ENCODE results near the gene SORCS2.

SORCS2 gene

DNA sequence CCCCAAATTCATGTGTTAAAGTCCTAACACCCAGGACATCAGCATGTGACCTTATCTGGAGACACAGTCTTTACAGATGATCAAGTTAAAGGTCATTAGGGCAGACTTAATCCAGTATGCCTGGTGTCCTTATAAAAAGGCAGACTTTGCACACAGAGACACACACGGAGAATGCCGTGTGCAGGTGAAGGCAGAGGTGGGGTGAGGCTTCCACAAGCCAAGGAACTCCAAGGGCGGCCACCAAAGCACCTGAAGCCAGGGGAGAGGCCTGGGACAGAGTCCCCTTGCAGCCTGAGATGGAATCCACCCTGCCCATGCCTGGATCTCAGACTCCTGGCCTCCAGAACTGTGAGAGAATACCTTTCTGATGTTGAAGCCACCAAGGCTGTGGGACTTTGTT lies 26.1 kb upstream of the SORCS2 start:
- no peak overlapping the region for H3K27ac ChIP-seq
- CTCF ChIA-PET, result no interaction called here
- POLR2A ChIA-PET (ENCODE audit: low non-redundant PET), result no interaction called here
- DNase-seq (ENCODE audit: low spot score), result no peak
- TF ChIP-seq, protein P1, sequence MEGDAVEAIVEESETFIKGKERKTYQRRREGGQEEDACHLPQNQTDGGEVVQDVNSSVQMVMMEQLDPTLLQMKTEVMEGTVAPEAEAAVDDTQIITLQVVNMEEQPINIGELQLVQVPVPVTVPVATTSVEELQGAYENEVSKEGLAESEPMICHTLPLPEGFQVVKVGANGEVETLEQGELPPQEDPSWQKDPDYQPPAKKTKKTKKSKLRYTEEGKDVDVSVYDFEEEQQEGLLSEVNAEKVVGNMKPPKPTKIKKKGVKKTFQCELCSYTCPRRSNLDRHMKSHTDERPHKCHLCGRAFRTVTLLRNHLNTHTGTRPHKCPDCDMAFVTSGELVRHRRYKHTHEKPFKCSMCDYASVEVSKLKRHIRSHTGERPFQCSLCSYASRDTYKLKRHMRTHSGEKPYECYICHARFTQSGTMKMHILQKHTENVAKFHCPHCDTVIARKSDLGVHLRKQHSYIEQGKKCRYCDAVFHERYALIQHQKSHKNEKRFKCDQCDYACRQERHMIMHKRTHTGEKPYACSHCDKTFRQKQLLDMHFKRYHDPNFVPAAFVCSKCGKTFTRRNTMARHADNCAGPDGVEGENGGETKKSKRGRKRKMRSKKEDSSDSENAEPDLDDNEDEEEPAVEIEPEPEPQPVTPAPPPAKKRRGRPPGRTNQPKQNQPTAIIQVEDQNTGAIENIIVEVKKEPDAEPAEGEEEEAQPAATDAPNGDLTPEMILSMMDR (conservative IDR thresholded peaks at IDR 0.05; ENCODE audit: low read depth), result no peak

GRCh38 chr4:7166981-7167700 lies 25.2 kb upstream of the SORCS2 start:
- CTCF ChIA-PET, result interaction anchor here (0.6 kb wide), 1 partner anchor 547 kb away, joined by 3 read pairs; no protein-coding TSS in a partner anchor
- H3K27ac ChIP-seq, result peak overlapping the region; percentile 14; the same call in 1 of the 2 replicates
- POLR2A ChIA-PET (ENCODE audit: low non-redundant PET), result no interaction called here
- TF ChIP-seq, protein P1 (conservative IDR thresholded peaks at IDR 0.05; ENCODE audit: low read depth), result no peak
- no peak for DNase-seq (ENCODE audit: low spot score)

DNA sequence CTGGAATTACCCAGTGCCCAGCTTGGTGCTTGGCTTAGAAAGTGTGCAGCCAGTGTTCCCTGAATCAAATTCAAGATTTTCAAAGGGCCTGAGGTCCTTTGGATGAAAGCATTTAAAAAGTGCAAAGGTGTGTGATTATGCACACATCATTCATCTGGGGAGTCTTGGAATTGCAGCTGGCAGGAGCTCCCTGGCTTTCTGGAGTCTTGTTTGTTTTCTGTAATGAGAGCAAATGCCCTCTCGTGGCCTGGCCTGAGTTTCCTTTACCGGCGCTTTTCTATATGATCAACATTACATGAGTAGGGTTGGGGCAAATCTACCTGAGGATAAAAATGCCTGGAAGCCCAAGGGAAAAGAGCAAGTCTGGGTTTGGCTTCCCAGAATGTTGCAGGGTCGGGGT lies 24.6 kb upstream of the SORCS2 start:
- DNase-seq (ENCODE audit: low spot score), result no peak
- POLR2A ChIA-PET (ENCODE audit: low non-redundant PET), result no interaction called here
- no peak overlapping the region for H3K27ac ChIP-seq
- CTCF ChIA-PET, result interaction anchor here (0.6 kb wide), 1 partner anchor 546 kb away, joined by 3 read pairs; no protein-coding TSS in a partner anchor
- TF ChIP-seq, protein P1 (conservative IDR thresholded peaks at IDR 0.05; ENCODE audit: low read depth), result no peak

DNA sequence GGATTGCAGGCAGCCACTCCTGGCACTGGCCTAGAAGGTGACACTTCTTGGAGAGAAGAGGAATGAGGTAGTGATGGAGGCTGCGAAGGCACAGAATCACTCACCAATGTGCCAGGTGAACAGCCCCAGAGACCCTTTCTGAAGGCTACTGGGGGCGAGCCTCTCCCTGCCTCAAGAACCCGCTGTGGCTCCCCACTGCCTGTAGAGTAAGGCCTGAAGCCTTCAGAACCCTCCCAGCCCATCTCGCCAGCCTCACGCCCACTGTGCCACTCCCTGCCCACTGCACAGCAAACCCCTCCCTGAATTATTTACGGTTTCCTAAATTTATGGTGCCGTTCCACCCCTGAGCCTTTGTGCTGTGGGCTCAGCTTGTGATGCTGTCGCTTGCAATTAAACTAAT lies 24.2 kb upstream of the SORCS2 start:
- ChIA-PET POLR2A (ENCODE audit: low non-redundant PET) (no interaction called here), CTCF (no interaction called here)
- TF ChIP-seq, protein P1 (conservative IDR thresholded peaks at IDR 0.05; ENCODE audit: low read depth), result no peak
- no peak for DNase-seq (ENCODE audit: low spot score)
- no peak overlapping the region for H3K27ac ChIP-seq

- DNase-seq (ENCODE audit: low spot score), result no peak
- CTCF ChIA-PET, result no interaction called here
- POLR2A ChIA-PET (ENCODE audit: low non-redundant PET), result no interaction called here
- TF ChIP-seq, protein P1 (conservative IDR thresholded peaks at IDR 0.05; ENCODE audit: low read depth), result no peak
- H3K27ac ChIP-seq, result no peak overlapping the region
These were observed 23.2 kb upstream of the SORCS2 start for GRCh38 chr4:7169134-7169533.

DNA sequence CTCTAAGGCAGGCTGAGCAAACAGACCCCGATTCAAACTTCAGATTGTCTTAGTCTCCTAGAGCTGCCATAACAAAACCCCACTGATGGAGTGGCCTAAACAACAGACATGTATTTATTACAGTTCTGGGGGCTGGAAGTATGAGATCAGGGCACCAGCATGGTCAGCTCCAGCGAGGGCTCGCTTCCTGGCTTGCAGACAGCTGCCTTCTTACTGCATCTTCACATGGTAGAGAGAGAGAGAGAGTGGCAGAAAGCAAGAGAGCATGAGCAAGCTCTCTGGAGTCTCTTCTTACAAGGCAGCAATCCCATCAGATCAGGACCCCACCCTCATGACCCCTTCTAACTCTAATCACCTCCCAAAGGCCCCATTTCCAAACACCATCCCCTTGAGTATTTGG lies 22.3 kb upstream of the SORCS2 start:
- TF ChIP-seq, protein P1 (conservative IDR thresholded peaks at IDR 0.05; ENCODE audit: low read depth), result no peak
- DNase-seq (ENCODE audit: low spot score), result no peak
- ChIA-PET CTCF (interaction anchor here (0.6 kb wide), 1 partner anchor 110 kb away, joined by 4 read pairs; no protein-coding TSS in a partner anchor), POLR2A (ENCODE audit: low non-redundant PET) (no interaction called here)
- H3K27ac ChIP-seq, result no peak overlapping the region

Data from RWPE1 (cell line).